K562 (cell line): ENCODE data around the gene RAB9B. TPM values are rescaled to one million over a fixed set of nuclear protein-coding genes. Genes with fewer than 3 reads are reported as not detected.

Source experiments
- ZEB2 ChIP-seq: fragments of 450-650 bp; IDR thresholded peaks from 2 replicates; pipeline ENCODE4 v1.6.1; 2016
- polyA plus RNA-seq, 8 experiments: library from polyadenylated mRNA; depleted of rRNA in 4 of 8; stranded (reverse) in 5 of 8; unstranded in 3 of 8; fragments of >200 nt; fragmentation: Nextera tagmentation in 2 of 8; fragmentation: Illumina TruSeq in 1 of 8; extraction: Ambion mirVana in 2 of 8; extraction: Trizol in 1 of 8; gene quantifications; 2 replicates each; pipeline versions ENCODE4 v1.2.1 to v1.2.3, GENCODE V29; 2011 to 2014; ENCODE audit warnings: inconsistent platforms in 1 of 8, missing spikeins in 1 of 8
- total RNA-seq, 7 experiments: library from RNA; depleted of rRNA in 6 of 7; stranded (reverse); fragments of >200 nt in 6 of 7; fragmentation: Illumina TruSeq in 2 of 7; extraction: Trizol in 2 of 7; gene quantifications; 2 replicates each; pipeline versions ENCODE4 v1.2.1 to v1.2.3, GENCODE V29; 2011 to 2021; ENCODE audit warnings: low replicate concordance in 1 of 7
- TF ChIP-seq, protein P1 (sequence below), 2 experiments: fragments of 450-650 bp; formaldehyde crosslinking in 1 of 2; IDR thresholded peaks; 2 replicates each; pipeline versions ENCODE4 v1.4.0 to v1.6.1; 2014 to 2020; ENCODE audit warnings: mild to moderate bottlenecking in 2 of 2, borderline replicate concordance in 1 of 2, low read depth in 1 of 2

Gene RAB9B
- total and polyA plus RNA-seq, 9 of the 15 experiments (the other 6 are each of a cell fraction or from before 2014, with no cell fraction given), result 0.03 to 0.05 (median 0.04) TPM; not detected in 6

DNA sequence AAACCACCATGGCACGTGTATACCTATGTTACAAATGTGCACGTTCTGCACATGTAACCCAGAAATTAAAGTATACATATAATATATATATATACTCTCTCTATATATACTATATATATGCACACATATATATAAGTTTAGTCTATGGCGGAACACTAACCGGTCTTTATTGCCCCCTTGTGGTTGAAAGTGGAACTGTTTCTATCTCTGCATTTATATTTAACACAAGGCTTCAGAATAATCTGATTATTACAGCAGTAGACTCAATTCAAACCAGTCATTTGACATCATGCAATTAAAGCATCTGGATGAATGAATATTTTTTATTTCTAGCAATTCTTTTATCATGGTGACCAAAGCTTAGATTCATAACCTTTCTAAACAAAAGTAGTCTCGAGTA, 14.6 kb downstream of the RAB9B start (continued):
- TF ChIP-seq, protein P1, sequence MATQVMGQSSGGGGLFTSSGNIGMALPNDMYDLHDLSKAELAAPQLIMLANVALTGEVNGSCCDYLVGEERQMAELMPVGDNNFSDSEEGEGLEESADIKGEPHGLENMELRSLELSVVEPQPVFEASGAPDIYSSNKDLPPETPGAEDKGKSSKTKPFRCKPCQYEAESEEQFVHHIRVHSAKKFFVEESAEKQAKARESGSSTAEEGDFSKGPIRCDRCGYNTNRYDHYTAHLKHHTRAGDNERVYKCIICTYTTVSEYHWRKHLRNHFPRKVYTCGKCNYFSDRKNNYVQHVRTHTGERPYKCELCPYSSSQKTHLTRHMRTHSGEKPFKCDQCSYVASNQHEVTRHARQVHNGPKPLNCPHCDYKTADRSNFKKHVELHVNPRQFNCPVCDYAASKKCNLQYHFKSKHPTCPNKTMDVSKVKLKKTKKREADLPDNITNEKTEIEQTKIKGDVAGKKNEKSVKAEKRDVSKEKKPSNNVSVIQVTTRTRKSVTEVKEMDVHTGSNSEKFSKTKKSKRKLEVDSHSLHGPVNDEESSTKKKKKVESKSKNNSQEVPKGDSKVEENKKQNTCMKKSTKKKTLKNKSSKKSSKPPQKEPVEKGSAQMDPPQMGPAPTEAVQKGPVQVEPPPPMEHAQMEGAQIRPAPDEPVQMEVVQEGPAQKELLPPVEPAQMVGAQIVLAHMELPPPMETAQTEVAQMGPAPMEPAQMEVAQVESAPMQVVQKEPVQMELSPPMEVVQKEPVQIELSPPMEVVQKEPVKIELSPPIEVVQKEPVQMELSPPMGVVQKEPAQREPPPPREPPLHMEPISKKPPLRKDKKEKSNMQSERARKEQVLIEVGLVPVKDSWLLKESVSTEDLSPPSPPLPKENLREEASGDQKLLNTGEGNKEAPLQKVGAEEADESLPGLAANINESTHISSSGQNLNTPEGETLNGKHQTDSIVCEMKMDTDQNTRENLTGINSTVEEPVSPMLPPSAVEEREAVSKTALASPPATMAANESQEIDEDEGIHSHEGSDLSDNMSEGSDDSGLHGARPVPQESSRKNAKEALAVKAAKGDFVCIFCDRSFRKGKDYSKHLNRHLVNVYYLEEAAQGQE (IDR thresholded peaks at IDR 0.05; ENCODE audit: borderline replicate concordance), result peak; percentile 41; the same call in 1 of the 2 replicates
- TF ChIP-seq, protein P1 (CRISPR knock-in tag; IDR thresholded peaks at IDR 0.05; ENCODE audit: low read depth), result no peak
- TF ChIP-seq ZEB2, result no peak
